ENCODE results near the gene LILRB2.
"Not testable (repeated sequence)": the region's sequence is repeated elsewhere in the genome, so short reads cannot be mapped to it uniquely, and the experiment has no call there.

The LILRB2 gene

DNA sequence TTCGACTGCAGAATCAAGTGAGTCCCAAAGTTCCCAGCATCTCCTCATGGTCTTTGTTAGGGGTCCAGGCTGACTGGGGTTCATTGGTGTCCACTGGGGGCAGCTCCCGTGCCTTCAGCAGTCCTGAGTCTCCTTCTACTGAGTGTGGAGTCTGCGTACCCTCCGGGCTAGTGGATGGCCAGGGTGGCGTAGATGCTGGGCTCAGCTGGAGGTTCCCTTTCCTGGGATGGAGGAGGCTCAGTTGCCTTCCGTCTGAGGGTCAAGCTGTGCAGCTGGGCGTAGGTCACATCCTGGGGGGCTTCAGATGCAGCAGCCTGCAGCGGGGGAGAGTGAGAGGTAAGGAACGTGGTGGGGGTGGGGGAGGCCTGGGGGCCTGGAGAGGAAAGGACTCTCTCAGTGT, 6.4 kb downstream of the LILRB2 start:
- not testable (repeated sequence) for DNase-seq (ENCODE audit: low read depth in 2 of 3, low spot score in 1 of 3)

DNA sequence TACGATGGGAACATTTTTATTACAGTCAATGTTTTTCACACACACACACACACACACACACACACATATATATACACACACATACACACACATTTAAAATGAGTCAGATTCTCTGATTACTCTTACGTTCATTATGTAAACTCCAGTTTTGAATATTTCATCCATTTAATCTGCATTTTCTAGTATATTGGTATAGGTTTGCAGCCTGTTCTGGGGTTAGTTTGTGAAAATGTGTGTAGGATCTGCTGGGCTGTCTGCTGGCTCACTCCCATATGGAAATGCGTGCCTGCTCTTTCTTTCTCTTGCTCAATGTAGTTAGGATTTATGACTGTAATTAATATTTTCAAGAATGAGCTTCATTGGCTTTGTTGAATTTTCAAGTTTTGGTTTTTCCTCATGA, 7.1 kb downstream of the LILRB2 start:
- DNase-seq (ENCODE audit: low read depth in 2 of 3, low spot score in 1 of 3): no peak

DNA sequence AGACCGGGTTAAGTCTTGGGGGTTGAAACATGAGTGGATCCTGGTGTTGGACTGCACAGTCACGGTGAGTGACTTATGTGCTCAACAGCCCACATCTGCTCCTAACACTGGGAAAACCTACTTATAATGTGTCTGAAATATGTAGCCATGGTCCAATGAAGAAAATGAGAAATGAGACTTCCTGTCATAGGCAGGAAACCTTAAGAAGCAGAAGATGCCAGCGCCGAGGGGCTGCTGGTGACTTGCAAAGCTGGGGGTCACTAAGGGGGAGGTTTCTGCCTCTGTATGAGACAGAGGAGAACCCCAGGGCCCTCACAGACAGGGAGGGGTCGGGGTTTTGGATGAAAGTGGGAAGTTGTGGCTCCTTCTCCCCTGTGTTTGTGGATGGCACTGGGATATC, 8.7 kb downstream of the LILRB2 start:
- not testable (repeated sequence) for DNase-seq (ENCODE audit: low read depth in 2 of 3, low spot score in 1 of 3)

DNA sequence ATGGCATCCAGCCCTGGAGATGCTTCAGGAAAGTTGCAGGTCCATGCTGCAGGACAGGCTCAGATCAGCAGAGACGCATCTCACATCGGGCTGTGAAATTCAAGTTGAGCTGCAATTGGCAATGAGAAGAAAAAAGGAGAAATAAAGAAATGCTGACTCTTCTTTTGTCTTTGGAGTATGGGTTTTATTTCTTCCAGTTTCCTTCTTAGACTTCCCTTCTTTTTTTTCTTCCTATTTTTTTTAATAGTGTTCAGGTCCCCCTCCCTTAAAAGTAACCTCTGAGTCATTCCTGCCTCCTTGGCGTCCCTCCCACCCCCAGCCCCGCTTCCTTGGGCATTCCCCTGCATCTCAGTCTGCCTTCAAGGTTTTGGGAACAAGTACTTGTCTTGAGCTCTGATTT, 9.3 kb downstream of the LILRB2 start:
- not testable (repeated sequence) for DNase-seq (ENCODE audit: low read depth in 2 of 3, low spot score in 1 of 3)

DNA sequence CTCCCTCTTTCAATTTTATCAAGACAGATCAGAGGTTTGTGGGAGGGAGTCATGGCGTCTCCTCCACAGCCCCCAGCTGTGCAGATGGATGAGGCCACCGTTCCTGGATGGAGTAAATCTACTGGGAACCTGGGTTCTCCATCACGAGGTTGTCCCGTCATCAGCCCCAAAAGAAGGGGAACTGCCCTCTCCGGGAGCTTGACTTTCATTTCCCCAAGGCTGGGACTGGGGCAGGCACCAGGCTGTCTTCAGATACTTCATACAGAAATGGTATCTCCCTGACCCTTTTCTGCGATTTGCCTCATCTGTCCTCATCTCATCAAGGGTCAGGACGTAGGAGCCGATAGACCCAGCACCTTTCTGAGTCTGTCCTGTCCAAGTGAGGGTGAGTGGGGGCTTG, 9.8 kb downstream of the LILRB2 start:
- DNase-seq (ENCODE audit: low read depth in 2 of 3, low spot score in 1 of 3): no peak

DNA sequence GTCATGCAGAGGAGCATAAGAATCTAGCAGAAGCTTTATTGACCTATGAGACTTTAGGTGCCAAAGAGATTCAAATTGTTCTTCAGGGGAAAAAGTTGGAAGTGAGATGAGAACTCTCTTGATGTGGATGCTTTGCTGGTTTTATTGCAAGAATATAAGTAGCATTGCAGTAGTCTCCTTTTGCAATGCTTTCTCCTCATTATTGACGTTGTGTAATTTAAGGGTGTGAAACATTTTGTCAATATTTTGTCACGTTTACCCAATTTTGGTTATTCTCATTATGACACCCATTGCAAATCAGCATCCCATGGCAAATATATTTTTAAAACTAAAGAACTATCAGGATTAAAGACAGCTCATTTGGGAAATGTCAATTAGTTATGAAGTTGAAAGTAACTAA, 12.0 kb downstream of the LILRB2 start:
- no peak for DNase-seq (ENCODE audit: low read depth in 2 of 3, low spot score in 1 of 3)

DNA sequence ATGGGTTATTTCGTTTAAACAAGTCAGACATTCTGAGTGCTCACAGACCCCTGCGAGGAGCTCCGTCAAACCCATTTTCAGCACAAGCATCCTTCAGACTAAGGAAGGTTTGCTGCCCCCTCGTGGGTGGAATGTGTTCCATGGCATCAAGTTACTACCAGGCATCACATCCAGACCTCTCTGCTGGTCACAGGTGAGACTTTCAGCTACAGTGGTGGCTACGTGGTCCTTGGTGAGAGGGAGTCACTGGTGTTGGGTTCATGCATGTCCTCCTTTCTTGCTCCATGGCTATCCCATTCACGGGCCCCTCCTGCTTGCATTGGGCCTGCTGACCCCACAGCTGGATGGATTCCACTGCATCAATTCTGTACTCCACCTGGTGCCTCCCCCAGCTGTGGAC, 14.8 kb downstream of the LILRB2 start:
- peak; percentile 56 to 74 (median 72) for DNase-seq (ENCODE audit: low read depth in 2 of 3, low spot score in 1 of 3)

DNA sequence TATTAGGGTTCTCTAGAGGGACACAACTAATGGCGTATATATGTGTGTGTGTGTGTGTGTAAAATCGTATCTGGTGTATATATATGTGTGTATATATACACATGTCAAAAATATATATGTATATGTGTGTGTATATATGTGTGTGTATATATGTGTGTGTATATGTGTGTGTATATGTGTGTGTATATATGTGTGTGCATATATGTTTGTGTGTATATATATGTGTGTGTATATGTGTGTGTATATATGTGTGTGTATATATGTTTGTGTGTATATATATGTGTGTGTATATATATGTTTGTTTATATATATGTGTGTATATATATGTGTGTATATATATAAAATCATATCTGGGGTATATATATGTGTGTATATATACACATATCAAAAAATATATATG, 18.4 kb downstream of the LILRB2 start:
- no peak for DNase-seq (ENCODE audit: low read depth in 2 of 3, low spot score in 1 of 3)

DNA sequence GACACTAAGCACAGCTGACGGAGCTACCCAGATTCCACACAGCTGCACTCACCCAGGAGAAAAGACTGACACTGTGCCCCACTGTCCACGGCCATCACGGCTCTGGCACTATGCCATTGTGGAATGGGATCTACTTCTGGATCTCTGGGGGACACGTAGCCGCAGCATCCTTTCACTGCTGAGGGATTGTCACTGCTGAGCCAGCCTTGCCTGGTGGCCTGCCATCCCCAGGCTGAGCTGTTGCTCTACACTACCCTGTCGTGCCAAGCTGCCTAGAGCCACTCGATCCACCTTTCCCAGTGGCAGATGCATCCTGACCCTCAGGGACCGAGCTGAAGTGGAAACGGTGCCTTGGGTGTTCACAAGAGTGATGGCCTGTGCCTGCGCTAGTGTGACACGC, 18.8 kb downstream of the LILRB2 start:
- DNase-seq (ENCODE audit: low read depth in 2 of 3, low spot score in 1 of 3): no peak

DNA sequence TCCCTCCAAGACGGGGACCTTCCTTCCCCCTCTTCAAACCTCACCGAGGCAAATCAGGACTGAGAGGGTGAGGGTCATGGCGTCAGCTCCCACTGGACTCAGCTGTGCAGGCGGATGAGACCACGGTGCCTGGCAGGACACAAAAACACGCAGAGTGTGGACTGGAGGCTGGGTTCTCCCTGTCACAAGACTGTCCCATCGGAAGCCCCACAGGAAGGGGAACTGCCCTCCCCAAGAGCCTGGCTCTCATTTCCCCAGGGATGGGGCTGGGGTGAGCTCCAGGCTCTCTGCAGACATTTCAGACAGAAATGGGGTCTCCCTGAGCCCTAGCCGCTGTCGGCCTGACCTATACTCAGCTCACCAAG, 23.8 kb downstream of the LILRB2 start, which contains the start of gene LILRB5:
TSS of gene LILRB5 (minus strand) at position 158 of the 365 bp plus-strand sequence. CDS start at position 78, 80 bp downstream.
- DNase-seq (ENCODE audit: low read depth in 2 of 3, low spot score in 1 of 3): no peak

DNA sequence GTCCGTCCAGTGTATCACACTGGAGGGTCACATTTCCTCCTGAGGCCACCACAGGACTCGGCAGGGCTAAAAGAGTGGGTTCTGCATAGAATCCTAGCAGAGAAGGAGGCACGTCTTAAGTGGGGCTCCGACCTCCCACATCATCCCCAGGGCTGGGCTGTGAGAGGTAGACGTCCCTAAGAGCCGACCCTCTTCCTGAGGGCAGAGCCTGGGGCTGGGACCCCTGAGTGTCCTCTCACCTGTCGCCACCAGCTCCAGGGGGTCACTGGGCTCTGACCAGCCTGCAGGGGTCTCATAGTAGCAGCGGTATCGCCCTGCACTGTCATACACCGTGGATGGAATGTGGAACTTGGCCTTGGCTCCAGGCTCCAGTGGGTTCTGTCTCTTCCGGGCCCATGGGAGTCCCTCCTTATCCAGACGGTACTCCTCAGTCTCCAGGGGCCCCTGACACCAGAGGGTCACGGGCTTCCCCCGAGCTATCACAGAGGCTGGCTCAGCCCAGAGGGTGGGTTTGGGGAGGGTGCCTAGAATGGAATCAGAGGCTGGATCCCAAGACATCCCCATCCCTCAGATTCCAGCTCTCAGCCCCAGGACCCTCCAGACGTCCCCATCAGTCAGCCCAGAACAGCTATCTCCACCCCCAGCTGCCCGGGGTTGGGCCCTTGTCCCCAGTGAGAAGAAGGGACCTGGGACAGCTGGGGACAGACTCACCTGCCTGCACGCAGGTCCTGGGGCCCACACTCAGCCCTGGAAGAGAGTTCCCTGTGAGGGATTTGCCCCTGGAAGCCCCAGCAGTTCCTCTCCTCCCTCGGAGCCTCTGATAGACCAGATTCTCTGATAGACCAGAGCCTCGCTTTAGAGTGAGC, 24.4 kb downstream of the LILRB2 start:
- DNase-seq (ENCODE audit: low read depth in 2 of 3, low spot score in 1 of 3): no peak

DNA sequence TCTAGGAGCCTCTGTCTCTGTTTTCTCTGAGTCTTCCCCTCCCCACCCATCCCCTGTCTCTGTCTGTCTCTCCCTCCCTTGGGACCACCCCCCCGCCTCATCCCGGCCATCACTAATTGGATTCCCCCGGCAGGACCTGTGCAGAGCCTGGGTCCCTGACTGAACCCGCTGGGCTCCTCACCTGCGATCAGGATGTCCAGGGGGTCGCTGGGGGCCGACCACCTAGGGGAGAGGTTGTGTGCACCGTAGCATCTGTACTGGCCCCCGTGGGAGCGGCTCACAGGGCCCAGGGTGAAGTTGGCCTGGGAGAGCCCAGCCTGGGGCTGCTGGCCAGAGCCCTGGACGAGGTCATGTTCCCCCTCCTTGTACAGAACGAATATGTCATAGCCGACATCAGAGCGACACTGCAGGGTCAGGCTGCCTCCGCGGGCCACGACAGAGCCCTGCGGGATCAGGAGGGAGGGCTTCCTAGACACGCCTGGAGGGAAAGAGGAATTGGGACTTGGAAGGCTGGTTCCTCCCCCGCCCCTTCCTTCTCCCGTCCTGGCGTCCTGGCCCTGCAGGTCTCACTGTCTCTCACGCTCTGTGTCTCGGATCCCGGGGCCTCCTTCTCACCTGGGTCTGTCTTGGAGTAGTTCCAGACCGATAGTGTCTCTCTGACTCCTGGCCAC, 25.7 kb downstream of the LILRB2 start:
- no peak for DNase-seq (ENCODE audit: low read depth in 2 of 3, low spot score in 1 of 3)

DNA sequence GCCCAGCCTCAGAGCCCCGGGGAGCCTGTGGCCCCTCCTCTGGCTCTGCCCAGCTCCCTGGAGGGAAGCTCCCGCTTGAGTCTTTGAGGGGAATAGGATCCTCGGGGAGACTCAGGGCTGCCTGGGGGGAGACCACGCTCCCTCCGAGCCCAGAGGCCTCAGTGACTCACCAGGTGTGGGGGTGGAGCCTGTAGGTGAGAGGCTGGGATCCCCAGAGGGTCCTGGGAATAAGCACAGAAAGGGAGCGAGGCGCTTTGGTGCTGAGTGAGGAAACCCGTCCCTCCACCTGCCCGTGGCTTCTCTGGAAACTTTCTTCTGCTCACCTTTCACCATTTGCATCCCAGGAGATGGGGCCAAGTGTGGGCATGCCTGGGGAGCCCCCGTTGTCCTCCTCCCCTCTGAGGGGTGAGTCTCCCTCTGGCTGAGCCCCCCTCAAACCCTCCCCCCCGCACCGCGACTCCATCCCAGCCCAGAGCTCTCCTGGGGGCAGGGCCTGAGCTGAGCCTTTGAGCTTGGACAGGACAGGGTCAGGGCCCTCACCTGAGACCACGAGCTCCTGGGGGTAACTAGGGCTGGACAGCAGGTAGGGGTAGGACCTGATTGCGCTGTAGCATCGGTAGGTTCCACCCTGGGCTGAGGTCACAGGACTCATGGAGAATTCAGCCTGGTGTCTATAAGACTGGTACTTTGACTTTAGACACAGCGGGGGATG, 26.6 kb downstream of the LILRB2 start:
- DNase-seq (ENCODE audit: low read depth in 2 of 3, low spot score in 1 of 3): no peak

DNA sequence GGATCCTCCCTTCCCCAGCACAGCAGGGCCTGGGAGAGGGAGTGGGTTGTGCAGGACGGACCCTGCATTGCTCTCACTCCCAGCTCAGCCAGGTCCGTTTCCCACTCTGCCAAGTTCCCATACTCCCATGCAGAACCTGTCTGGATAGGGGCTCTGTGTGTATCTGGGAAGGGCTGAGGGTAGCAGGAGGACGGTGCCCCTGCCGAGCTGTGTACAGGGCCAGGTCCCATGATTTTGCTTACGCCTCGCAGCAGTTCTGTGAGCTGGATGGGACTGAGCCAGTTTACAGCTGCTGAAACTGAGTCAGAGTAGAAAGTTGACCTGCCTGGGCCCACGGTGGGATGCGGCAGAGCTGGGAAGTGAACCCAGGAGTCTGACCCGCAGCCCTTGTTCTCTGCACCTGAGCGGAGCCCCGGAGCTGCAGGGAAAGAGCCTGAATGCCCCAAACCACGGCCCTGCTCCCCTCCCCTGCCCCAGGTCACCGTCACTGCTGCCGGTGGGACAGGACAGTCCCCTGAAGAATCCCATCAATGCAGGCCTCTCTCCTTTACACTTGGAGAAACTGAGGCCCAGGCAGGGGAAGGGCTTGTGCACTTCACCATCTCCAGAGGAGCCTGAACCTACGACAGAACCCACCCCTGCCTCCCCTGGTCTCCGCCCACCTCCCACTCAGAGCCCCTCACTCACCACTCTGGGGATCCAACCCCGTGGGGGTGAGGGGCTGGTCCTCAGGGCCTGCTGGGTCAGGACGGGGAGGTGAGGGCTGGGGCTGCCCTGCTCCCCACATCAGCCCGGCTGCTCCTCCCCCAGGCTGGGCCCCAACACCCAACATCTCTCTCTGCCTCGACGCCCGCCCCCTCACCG, 27.3 kb downstream of the LILRB2 start:
- DNase-seq (ENCODE audit: low read depth in 2 of 3, low spot score in 1 of 3): no peak

DNA sequence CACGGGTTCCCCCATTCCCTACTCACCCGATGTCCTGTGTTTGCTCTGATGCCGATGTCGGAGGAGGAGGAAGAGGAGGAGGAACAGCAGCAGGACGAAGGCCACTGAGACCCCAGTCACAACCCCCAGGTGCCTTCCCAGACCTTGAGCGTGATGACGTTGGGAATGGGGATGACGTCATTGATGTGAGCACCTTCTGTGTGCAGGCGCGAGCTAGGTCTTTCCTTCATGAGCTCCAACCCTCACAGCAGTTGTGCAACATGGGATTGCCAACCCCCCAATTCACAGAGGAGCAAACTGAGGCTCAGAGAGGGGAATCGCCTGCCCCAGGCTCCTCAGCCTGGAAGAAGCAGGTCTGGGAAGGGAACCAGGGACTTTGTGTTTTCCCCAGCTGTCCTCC, 28.1 kb downstream of the LILRB2 start:
- DNase-seq (ENCODE audit: low read depth in 2 of 3, low spot score in 1 of 3): no peak

DNA sequence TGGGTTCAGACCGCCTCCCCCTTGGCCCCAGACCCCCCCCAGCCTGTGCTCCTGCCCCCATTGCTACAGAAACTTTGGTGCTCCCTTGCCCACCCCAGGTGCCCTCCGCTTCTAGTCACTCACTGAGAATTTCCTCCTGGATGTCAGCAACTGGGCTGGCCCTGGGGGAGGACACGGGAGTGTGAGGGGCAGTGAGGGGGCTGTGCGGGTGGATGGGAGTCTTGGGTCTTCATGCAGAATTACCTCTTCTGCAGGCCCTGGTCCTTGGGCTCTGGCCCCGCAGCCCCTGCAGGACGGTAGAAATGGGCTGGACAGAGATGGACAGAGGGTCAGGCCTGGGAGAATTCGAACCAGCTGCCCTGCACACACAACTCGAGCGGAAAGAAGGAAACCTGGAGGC, 28.7 kb downstream of the LILRB2 start:
- DNase-seq (ENCODE audit: low read depth in 2 of 3, low spot score in 1 of 3): no peak

DNA sequence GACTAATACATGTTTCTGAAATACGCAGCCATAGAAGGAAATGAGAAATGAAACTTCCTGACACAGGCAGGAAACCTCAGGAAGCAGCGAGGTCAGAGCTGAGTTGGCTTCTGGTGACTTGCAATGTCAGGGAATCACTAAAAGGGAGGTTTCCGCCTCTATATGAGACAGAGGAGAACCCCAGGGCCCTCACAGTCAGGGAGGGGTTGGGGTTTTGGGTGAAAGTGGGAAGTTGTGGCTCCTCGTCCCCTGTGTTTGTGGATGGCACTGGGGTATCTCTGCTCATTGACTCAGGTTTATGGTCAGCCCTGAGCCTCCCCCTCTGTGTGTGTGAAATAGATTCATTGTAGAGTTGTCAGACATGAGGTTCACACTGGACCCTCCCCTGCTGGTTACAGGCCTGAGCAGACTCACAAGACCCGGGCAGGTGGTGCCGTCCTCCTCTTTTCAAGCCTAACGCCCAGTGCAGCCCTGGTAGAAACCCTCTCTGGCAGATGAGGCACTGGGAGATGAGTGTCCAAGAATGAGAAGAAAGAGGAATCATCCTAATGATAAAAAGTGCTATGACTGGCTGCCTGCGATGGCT, 32.8 kb downstream of the LILRB2 start:
- peak; percentile 26 to 42 (median 35) for DNase-seq (ENCODE audit: low read depth in 2 of 3, low spot score in 1 of 3)

DNA sequence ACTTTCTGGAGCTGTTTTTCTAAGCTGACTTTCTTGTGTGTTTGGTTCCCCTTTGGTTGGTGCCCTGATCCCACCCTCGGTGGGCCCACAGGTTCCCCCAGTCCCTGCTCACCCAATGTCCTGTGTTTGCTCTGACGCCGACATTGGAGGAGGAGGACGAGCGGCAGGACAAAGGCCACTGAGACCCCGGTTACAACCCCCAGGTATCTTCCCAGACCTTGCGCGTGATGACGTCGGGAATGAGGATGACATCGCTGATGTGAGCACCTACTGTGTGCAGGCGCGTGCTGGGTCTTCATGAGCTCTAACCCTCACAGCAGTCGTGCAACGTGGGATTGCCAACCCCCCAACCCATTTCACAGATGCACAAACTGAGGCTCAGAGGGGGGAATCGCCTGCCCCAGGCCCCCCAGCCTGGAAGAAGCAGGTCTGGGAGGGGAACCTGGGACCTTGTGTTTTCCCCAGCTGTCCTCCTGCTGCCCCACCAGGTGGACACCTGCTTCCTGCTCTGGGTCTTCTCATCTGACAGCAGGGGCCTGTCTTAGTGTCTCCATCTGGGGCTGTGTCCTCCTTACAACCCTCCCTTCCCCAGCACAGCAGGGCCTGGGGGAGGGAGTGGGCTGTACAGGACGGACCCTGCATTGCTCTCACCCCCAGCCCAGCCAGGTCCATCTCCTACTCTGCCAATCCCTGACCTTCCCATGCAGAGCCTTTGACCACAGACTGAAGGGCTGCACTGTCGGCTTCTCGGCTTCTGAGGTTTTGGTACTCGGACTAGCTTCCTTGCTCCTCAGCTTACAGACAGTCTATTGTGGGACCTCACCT, 33.6 kb downstream of the LILRB2 start:
- no peak for DNase-seq (ENCODE audit: low read depth in 2 of 3, low spot score in 1 of 3)

DNA sequence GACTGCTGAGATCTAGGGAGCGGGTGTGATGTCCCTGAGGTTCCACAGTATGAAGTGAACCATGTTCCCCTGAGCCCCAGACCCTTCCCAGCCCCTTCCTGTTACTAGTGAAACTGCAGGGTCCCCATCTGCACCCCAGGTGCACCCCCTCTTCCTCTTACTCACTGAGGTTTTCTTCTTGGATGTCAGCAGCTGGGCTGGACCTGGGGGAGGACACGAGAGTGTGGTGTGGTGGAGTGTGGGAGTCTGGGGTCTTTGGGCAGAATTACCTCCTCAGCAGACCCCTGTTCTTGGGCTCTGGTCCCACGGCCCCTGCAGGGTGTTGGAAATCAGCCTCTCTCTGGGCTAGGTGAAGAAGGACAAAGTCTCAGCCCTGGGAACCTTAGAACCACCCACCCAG, 35.0 kb downstream of the LILRB2 start:
- no peak for DNase-seq (ENCODE audit: low read depth in 2 of 3, low spot score in 1 of 3)

DNA sequence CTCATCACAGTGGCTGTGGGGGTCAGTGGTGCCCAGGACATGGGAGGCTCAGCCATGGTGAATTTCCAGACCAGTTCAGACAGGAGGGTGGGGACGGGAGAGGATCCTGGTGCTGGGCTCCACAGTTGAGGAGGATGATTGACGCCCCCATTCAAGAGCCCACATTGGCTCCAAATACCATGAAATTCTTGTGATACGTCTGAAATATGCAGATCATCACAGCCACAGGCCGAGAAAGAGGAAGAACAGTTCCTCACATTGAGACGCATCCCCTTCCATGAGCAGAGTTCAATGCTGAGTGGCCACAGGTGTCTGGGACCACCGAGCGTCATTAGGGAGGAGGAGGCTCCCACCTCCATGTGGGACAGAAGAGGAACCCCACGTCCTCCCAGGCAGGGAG, 37.1 kb downstream of the LILRB2 start:
- DNase-seq (ENCODE audit: low read depth in 2 of 3, low spot score in 1 of 3): not testable (repeated sequence)

All from stimulated activated CD4-positive, alpha-beta T cell treated with anti-CD3 and anti-CD28 coated beads, Interleukin-12 subunit alpha, Interleukin-12 subunit beta, amount 100 ng/mL, for 48 hours (primary cell).